ENCODE data around the gene CACNA1C. TPM values are rescaled to one million over a fixed set of nuclear protein-coding genes. Genes with fewer than 3 reads are reported as not detected.

CACNA1C gene
- polyA plus RNA-seq, 1 of the 3 experiments (the other 2 are of a cell fraction) = 1.5 TPM

- Histone ChIP-seq H3K27ac (ENCODE audit: low read depth in 2 of 2, low read length in 1 of 2) (no peak overlapping the region), H3K4me3 (ENCODE audit: low read depth in 2 of 2, low read length in 1 of 2) (no peak overlapping the region), H3K79me2 (ENCODE audit: insufficient read depth) (no peaks in the 10 kb centered on the region), H3K4me2 (no peak overlapping the region), H3K9me3 (peaks cover 9% of the 10 kb centered on the region; the same call in 1 of the 2 replicates), H3K9me2 (no peaks in the 10 kb centered on the region), H2AFZ (ENCODE audit: low read depth) (no peak overlapping the region), H3K36me3 (replicated peaks in 1 of 2; ENCODE audit: control insufficient read depth in 1 of 2, insufficient read depth in 2 of 2, low read length in 1 of 2) (no peaks in the 10 kb centered on the region), H3K4me1 (ENCODE audit: control insufficient read depth in 1 of 2, insufficient read depth in 2 of 2, low read depth in 1 of 2, low read length in 1 of 2) (peaks cover 0 to 32% of the 10 kb centered on the region in 2 experiments; a peak in 3 of 4 replicates), H3F3A (replicated peaks; ENCODE audit: insufficient read depth) (no peaks in the 10 kb centered on the region), H3K9ac (no peak overlapping the region), H3K27me3 (ENCODE audit: insufficient read depth) (no peaks in the 10 kb centered on the region), H4K20me1 (ENCODE audit: insufficient read depth) (no peaks in the 10 kb centered on the region)
- TF ChIP-seq JUND (IDR thresholded peaks at IDR 0.05) (no peak), FOXJ3 (CRISPR knock-in tag; IDR thresholded peaks at IDR 0.05) (no peak), MXI1 (IDR thresholded peaks at IDR 0.05; ENCODE audit: low read depth, low read length) (no peak), NFIC (IDR thresholded peaks at IDR 0.05; ENCODE audit: borderline replicate concordance) (no peak), FOXM1 (IDR thresholded peaks at IDR 0.05; ENCODE audit: low read depth) (no peak), EZH2phosphoT487 (IDR thresholded peaks at IDR 0.05; ENCODE audit: borderline replicate concordance, low read depth) (no peak), RCOR1 (IDR thresholded peaks at IDR 0.05; ENCODE audit: low read length) (no peak), POLR2AphosphoS5 (IDR thresholded peaks at IDR 0.05; ENCODE audit: low read depth, low read length) (no peak)
- TF ChIP-seq, protein P1, sequence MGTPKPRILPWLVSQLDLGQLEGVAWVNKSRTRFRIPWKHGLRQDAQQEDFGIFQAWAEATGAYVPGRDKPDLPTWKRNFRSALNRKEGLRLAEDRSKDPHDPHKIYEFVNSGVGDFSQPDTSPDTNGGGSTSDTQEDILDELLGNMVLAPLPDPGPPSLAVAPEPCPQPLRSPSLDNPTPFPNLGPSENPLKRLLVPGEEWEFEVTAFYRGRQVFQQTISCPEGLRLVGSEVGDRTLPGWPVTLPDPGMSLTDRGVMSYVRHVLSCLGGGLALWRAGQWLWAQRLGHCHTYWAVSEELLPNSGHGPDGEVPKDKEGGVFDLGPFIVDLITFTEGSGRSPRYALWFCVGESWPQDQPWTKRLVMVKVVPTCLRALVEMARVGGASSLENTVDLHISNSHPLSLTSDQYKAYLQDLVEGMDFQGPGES (IDR thresholded peaks at IDR 0.05; ENCODE audit: low read depth, low read length) = no peak
- DNase-seq = no peak
- 88% methylated on average over 11 of the region's 12 CpGs for WGBS (ENCODE audit: low lambda C conversion rate)
- ChIA-PET CTCF (interaction anchor here (1.3 to 2.6 kb wide), 5 partner anchors 13 to 257 kb away, joined by 3 to 12 read pairs (median 5); no protein-coding TSS in a partner anchor), POLR2A (no interaction called here)
Measured at GRCh38 chr12:2304223-2304622, 251.4 kb downstream of the CACNA1C start.

- DNase-seq = no peak
- Histone ChIP-seq H3K4me3 (ENCODE audit: low read depth in 2 of 2, low read length in 1 of 2) (no peak overlapping the region), H3K9ac (no peak overlapping the region), H2AFZ (ENCODE audit: low read depth) (no peak overlapping the region), H3K27me3 (ENCODE audit: insufficient read depth) (no peaks in the 10 kb centered on the region), H3K36me3 (replicated peaks in 1 of 2; ENCODE audit: control insufficient read depth in 1 of 2, insufficient read depth in 2 of 2, low read length in 1 of 2) (no peaks in the 10 kb centered on the region), H3F3A (replicated peaks; ENCODE audit: insufficient read depth) (no peaks in the 10 kb centered on the region), H3K27ac (ENCODE audit: low read depth in 2 of 2, low read length in 1 of 2) (no peak overlapping the region), H3K9me2 (no peaks in the 10 kb centered on the region), H3K79me2 (ENCODE audit: insufficient read depth) (no peaks in the 10 kb centered on the region), H3K4me1 (ENCODE audit: control insufficient read depth in 1 of 2, insufficient read depth in 2 of 2, low read depth in 1 of 2, low read length in 1 of 2) (peaks cover 7 to 34% of the 10 kb centered on the region in 2 experiments; a peak in 3 of 4 replicates), H3K4me2 (no peak overlapping the region), H4K20me1 (ENCODE audit: insufficient read depth) (no peaks in the 10 kb centered on the region), H3K9me3 (peaks cover 9% of the 10 kb centered on the region; the same call in 1 of the 2 replicates)
- POLR2A ChIA-PET = no interaction called here
- 89% methylated on average over 3 of the region's 3 CpGs for WGBS (ENCODE audit: low lambda C conversion rate)
- CTCF ChIA-PET = interaction anchor here (1.2 to 2.6 kb wide), 8 partner anchors 12 to 277 kb away, joined by 3 to 12 read pairs (median 4); no protein-coding TSS in a partner anchor
- TF ChIP-seq FOXJ3 (CRISPR knock-in tag; IDR thresholded peaks at IDR 0.05) (no peak), NFIC (IDR thresholded peaks at IDR 0.05; ENCODE audit: borderline replicate concordance) (no peak), RAD21 (IDR thresholded peaks at IDR 0.05; ENCODE audit: low read length) (no peak), SIN3A (IDR thresholded peaks at IDR 0.05; ENCODE audit: borderline replicate concordance, low read depth, low read length) (no peak), RXRA (IDR thresholded peaks at IDR 0.05; ENCODE audit: borderline replicate concordance, low read depth) (no peak), FOXM1 (IDR thresholded peaks at IDR 0.05; ENCODE audit: low read depth) (no peak), GATA2 (CRISPR knock-in tag; IDR thresholded peaks at IDR 0.05) (no peak), EZH2phosphoT487 (IDR thresholded peaks at IDR 0.05; ENCODE audit: borderline replicate concordance, low read depth) (no peak), PBX3 (IDR thresholded peaks at IDR 0.05) (no peak)
- TF ChIP-seq, protein P2, sequence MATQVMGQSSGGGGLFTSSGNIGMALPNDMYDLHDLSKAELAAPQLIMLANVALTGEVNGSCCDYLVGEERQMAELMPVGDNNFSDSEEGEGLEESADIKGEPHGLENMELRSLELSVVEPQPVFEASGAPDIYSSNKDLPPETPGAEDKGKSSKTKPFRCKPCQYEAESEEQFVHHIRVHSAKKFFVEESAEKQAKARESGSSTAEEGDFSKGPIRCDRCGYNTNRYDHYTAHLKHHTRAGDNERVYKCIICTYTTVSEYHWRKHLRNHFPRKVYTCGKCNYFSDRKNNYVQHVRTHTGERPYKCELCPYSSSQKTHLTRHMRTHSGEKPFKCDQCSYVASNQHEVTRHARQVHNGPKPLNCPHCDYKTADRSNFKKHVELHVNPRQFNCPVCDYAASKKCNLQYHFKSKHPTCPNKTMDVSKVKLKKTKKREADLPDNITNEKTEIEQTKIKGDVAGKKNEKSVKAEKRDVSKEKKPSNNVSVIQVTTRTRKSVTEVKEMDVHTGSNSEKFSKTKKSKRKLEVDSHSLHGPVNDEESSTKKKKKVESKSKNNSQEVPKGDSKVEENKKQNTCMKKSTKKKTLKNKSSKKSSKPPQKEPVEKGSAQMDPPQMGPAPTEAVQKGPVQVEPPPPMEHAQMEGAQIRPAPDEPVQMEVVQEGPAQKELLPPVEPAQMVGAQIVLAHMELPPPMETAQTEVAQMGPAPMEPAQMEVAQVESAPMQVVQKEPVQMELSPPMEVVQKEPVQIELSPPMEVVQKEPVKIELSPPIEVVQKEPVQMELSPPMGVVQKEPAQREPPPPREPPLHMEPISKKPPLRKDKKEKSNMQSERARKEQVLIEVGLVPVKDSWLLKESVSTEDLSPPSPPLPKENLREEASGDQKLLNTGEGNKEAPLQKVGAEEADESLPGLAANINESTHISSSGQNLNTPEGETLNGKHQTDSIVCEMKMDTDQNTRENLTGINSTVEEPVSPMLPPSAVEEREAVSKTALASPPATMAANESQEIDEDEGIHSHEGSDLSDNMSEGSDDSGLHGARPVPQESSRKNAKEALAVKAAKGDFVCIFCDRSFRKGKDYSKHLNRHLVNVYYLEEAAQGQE (IDR thresholded peaks at IDR 0.05; ENCODE audit: low read depth, low read length) = no peak
- TF ChIP-seq, protein P3, sequence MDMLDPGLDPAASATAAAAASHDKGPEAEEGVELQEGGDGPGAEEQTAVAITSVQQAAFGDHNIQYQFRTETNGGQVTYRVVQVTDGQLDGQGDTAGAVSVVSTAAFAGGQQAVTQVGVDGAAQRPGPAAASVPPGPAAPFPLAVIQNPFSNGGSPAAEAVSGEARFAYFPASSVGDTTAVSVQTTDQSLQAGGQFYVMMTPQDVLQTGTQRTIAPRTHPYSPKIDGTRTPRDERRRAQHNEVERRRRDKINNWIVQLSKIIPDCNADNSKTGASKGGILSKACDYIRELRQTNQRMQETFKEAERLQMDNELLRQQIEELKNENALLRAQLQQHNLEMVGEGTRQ (IDR thresholded peaks at IDR 0.05; ENCODE audit: borderline replicate concordance, low read depth, low read length) = no peak
Measured at GRCh38 chr12:2306012-2306411, 253.2 kb downstream of the CACNA1C start.
